Brain pericyte (primary cell): ENCODE data around the gene SH3RF1.

ENCODE experiments used
- DNase-seq: peaks from one replicate; pipeline ENCODE4 v3.0.0-alpha.2; 2012; ENCODE audit warnings: low read depth, low spot score

The SH3RF1 gene

GRCh38 chr4:169133932-169134331 is 136.8 kb downstream of the SH3RF1 start:
- DNase-seq, result no peak

DNA sequence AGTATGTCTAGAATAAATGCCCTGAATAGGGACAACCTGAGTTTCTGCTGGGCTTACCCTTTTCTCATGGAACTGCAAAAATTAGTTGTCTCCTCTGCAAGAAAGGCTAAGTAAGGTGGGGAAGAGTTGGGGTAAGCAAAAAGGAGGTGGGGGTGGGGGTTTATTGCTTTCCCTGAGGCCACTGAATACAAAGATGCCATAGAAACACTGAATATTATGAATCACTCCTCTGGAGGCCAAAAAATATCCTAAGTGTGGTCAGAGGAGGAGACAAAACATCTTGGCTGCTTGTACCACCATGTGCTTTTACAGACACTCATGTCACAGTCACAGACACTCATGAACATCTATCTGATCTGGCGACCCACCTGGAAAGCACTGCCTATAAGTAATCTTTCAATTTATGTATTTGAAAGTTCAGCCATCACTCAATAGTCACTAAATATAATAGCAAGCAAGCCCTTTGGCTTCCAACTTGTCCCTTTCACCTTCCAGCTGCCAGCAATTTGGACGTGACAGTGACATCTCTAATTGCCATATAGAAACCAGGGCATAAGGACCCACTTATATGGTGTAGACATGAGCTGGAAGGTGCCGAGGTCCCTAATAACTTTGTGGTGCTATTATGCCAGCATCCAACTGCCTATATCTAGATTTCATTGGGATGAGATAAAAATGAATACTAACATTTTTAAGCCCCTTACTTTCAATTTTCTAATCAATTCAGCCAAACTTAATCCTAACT is 138.0 kb downstream of the SH3RF1 start:
- no peak for DNase-seq

GRCh38 chr4:169131556-169132208 is 139.1 kb downstream of the SH3RF1 start:
- DNase-seq, result no peak

DNA sequence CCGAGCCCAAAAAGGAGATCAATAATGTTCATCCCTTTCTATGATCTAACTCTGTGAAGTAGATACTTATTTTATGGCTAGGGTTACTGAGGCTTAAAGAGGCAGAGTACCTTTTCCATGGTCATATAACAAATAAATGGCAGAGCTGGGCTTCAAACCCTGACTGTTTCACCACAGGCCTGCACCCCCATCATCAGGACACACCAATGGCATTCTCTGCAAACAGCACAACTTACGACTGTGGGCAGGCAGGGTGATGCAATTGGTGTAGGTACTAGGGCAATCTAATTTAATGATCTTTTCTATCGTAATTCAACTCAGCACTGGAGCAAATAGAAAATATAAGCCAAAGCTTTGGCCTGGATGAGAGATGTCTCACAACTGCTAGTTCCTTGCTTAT is 141.9 kb downstream of the SH3RF1 start:
- no peak for DNase-seq

GRCh38 chr4:169127314-169127713 is 143.4 kb downstream of the SH3RF1 start:
- DNase-seq, result no peak

GRCh38 chr4:169124661-169125060 is 146.1 kb downstream of the SH3RF1 start:
- DNase-seq, result no peak

DNA sequence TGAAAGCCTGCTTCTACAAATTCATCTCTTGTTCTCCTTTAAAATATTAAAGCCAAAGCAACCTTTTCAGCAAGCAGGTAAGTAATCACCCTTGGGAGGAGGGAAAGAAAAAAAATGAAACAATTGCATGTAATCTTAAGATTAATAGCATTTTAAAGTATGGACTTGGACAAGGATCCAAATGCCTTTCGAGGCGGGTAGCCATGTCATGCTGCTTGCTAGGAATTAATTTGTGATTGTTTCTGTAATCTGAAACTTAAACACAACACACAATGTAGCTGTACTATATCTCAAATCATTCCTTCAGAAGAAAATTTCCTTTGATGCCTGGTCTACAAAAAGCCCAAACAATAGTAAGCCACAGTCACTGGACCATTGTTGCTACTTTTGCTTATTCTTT is 148.3 kb downstream of the SH3RF1 start:
- no peak for DNase-seq

- DNase-seq, result no peak
Measured at GRCh38 chr4:169121861-169122382, 148.8 kb downstream of the SH3RF1 start.

- no peak for DNase-seq
Measured at GRCh38 chr4:169120624-169121023, 150.1 kb downstream of the SH3RF1 start.

GRCh38 chr4:169119536-169119935 is 151.2 kb downstream of the SH3RF1 start:
- DNase-seq, result no peak

DNA sequence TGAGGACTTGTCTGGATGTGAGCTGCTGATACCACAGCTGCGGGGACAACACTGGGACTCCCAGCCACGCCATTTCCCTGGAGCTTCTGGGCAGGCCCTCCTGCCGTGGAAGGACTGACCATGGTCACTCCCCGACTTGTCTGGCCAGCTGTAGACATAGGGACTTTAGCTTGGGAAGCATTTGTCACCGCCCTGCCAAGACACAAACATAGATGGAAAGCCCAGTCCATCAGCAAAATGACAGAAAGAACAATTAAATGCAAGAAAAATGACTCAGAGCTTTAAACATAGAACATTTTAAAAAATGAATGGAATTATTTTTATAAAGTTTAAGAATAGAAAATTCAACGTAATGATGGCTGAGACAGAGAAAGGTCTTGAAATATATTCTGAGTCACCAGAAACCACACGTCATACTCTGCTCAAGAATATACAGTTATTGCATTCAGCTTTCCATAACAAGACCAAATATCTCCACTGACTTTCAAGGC is 153.1 kb downstream of the SH3RF1 start:
- no peak for DNase-seq

GRCh38 chr4:169116270-169116901 is 154.4 kb downstream of the SH3RF1 start:
- DNase-seq, result no peak

DNA sequence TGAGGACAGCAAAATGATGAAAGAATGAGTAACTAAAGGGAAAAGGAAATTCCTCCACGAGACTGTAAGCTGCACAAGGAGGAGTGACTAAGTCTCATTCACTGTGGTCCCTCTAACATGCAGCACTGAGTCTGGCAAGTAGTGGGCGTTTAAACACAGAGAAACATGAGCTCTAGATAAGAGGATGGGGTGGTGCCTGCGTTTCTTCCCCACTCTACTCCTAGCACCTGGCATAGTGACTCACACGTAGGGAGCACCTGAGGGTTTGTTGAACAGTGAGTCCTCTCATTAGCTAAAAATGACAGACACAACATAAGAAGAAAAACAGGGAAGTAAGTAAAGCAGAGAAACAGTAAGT is 154.9 kb downstream of the SH3RF1 start:
- DNase-seq, result no peak

GRCh38 chr4:169115144-169115896 is 155.4 kb downstream of the SH3RF1 start:
- DNase-seq, result no peak

- no peak for DNase-seq
Measured at GRCh38 chr4:169114341-169114974, 156.3 kb downstream of the SH3RF1 start.

DNA sequence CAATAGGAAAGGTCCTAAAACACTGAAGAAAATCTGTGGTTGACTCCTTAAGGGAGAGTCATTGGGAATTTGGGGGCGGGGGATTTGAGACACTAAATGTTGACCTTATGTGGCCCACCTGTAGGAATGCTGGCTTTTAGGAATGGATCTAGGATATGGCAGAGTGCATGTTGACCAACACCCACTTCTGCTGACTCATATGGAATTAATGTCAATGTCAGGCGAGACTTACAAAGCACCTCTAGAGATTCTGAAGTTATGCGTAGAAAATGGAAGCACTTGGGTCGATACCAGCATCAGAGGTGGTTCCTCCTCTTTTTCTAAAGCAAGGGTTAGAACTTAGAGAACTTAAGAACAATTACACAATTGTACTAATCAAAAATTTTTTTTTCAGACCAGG is 160.1 kb downstream of the SH3RF1 start:
- DNase-seq, result no peak

DNA sequence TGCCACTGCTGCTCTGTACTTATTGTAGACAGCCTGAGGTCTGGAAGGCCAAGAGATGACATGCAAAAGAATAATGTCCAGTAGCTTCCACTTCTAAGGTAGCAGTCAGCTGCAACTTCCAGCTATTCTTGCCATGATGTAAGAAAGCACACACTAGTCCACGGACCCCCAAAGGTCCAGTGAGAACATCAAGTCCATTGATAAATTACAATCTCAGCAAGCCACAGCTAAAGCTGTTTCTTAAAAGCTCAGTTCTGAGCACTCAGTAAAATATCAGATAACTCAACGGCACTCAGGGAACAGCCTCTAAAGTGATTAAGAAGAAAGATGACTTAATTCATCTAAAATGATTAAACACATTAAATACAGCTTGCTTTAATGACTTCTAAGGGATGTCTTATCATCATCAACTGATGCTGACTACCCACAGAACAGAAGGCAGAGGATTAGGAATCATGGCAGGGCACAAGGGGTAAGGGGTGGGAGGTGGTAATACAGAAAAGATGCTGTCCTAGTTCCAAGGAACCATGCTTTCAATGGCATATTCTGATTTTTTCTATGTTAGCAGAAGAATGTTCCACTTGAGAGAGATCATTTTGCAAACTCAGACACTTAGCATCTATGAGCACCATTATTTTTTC is 161.6 kb downstream of the SH3RF1 start:
- no peak for DNase-seq

DNA sequence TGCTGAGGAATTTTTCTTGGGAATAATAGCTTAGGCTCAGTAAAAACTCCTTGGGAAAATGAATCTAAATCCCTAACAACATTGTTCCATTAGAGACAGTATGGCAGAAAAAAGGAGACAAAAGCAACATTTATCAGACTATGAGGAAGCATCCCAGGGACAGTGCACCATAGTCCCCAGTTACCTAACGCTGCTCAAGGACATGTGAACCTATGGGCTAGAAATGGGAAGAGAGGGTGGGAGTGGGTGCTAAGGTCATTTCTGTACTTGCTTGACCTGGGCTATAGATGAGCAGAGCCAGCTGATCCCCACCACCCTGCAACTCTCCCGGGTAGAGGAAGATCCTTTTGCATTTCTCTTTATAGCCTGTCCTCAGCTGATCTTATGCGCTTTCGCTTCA is 162.5 kb downstream of the SH3RF1 start:
- no peak for DNase-seq

DNA sequence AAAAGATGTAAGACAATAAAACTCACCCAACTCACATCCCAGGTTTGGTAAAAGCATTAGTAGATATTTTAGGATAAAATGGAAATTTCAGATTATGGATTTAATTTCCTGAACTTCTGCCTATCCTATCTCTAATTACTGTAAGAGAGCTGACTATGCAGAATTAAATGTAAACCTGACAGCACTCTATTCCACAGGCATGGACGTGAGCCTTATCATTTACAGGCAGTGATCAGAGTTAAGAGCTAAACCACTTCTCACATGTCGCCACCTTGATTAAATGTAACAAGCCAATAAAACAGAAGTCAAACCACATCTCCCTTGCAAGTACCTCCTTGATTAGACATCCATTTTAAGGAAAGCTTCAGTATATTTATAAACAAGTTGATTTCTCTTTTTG is 163.2 kb downstream of the SH3RF1 start:
- no peak for DNase-seq

DNA sequence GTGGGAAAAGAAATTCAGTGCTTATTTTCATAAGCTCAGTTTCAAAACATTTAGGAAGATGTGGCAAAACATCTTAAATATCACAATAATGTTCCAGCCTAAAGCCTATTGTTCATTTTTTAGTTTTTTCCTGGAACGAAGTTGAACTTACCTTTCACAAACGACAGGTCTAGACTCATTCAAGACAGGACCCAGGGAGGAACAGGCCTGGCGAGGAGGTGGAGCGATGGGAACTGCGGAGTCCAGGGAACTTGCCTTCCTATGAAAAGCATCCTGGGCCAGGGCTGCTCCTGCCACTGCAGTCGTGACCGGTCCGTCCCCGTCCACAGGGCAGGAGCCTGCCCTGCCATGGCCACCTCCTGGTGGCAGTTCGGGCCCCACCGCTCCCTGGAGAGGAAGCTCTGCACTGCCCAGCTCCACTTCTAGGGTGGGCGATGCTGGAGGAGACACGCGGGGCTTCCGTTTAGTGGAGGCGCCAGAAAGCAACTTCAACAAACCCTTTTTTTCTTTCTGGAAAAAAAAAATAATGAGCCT is 164.0 kb downstream of the SH3RF1 start:
- DNase-seq, result no peak

GRCh38 chr4:169105620-169106019 is 165.1 kb downstream of the SH3RF1 start:
- DNase-seq, result no peak
